ENCODE measurements around the gene WDR54. TPM values are rescaled to one million over a fixed set of nuclear protein-coding genes. Genes with fewer than 3 reads are reported as not detected.

The WDR54 gene
- polyA plus RNA-seq, 1 donor (not counting 4 experiments of a cell fraction or from before 2014, with no cell fraction given), result 35.2 TPM

DNA sequence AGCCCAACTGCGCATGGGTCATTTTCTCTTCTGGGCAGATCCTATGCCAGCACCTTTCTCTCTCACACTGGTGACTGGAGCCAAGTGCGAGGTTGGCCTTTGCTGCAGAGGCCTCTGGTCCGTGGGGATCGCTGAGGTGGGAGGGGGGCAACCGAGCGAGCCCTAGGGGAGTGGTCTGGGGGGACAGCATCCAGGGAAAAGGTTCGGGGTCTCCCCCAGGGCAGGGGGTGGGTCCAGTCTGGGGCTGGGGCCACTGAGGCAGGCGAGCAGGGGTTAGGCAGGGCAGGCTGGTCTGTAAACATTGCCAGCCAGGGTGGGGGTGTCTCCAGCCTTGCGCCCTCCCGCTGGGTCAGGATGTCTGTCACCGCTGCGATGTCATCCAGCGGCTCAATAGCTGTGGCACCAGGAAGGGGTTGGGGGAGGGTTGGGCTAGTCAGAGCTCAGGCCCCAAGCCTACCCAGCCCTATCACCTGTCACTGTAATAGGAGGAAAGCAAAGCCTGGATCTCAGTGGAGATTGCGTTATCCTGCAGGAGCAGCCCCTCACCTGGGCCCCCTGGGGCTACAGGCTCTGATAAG lies 4.7 kb downstream of the WDR54 start:
- dilution Hi-C loops (cut with MboI; ENCODE audit: extremely low pct_ligation_motif_present, low sequenced_read_pairs), result no loop called here
- no peaks in the 10 kb centered on the region for H3K9me3 ChIP-seq (ENCODE audit: control insufficient read depth, low read depth, low read length)
- FAIRE-seq (no peak), DNase-seq (ENCODE audit: low read depth, low spot score) (no peak)
- H3K4me1 ChIP-seq (ENCODE audit: control insufficient read depth, extremely low read depth, insufficient read depth, low read length), result peaks cover 78% of the 10 kb centered on the region
- no peak overlapping the region for H3K4me3 ChIP-seq (ENCODE audit: control insufficient read depth in 2 of 3, extremely low read depth in 1 of 3, insufficient read depth in 2 of 3, low read depth in 1 of 3, low read length in 3 of 3)
- TF ChIP-seq EZH2 (IDR thresholded peaks at IDR 0.05; ENCODE audit: low read length), result no peak
- TF ChIP-seq, protein P1, sequence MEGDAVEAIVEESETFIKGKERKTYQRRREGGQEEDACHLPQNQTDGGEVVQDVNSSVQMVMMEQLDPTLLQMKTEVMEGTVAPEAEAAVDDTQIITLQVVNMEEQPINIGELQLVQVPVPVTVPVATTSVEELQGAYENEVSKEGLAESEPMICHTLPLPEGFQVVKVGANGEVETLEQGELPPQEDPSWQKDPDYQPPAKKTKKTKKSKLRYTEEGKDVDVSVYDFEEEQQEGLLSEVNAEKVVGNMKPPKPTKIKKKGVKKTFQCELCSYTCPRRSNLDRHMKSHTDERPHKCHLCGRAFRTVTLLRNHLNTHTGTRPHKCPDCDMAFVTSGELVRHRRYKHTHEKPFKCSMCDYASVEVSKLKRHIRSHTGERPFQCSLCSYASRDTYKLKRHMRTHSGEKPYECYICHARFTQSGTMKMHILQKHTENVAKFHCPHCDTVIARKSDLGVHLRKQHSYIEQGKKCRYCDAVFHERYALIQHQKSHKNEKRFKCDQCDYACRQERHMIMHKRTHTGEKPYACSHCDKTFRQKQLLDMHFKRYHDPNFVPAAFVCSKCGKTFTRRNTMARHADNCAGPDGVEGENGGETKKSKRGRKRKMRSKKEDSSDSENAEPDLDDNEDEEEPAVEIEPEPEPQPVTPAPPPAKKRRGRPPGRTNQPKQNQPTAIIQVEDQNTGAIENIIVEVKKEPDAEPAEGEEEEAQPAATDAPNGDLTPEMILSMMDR (optimal IDR thresholded peaks at IDR 0.05 in 1 of 3, IDR thresholded peaks at IDR 0.05 in 1 of 3, conservative IDR thresholded peaks at IDR 0.05 in 1 of 3; ENCODE audit: extremely low read depth in 1 of 3, insufficient read depth in 2 of 3, low read length in 3 of 3), result no peak
- H3K9me1 ChIP-seq (ENCODE audit: control insufficient read depth, extremely low read depth, insufficient read depth, low read length), result peaks cover 4% of the 10 kb centered on the region
- H2AFZ ChIP-seq (ENCODE audit: control insufficient read depth, low read length), result no peak overlapping the region
- H3K79me2 ChIP-seq (ENCODE audit: control insufficient read depth, insufficient read depth, low read length), result peaks cover 3% of the 10 kb centered on the region
- H4K20me1 ChIP-seq (ENCODE audit: control insufficient read depth, extremely low read depth, insufficient read depth, low read length), result no peaks in the 10 kb centered on the region
- H3K27ac ChIP-seq (ENCODE audit: control insufficient read depth, insufficient read depth, low read length), result peak overlapping the region; percentile 96
- peak overlapping the region; percentile 73 for H3K4me2 ChIP-seq (ENCODE audit: control insufficient read depth, extremely low read depth, insufficient read depth, low read depth, low read length)
- H3K9ac ChIP-seq (ENCODE audit: control insufficient read depth, extremely low read depth, insufficient read depth, low read length), result peak overlapping the region; percentile 72
- peaks cover 36 to 64% of the 10 kb centered on the region in 2 experiments for H3K36me3 ChIP-seq (ENCODE audit: control insufficient read depth in 2 of 2, extremely low read depth in 1 of 2, insufficient read depth in 2 of 2, low read length in 2 of 2)
- H3K27me3 ChIP-seq (ENCODE audit: control insufficient read depth, extremely low read depth, insufficient read depth, low read length), result no peaks in the 10 kb centered on the region

DNA sequence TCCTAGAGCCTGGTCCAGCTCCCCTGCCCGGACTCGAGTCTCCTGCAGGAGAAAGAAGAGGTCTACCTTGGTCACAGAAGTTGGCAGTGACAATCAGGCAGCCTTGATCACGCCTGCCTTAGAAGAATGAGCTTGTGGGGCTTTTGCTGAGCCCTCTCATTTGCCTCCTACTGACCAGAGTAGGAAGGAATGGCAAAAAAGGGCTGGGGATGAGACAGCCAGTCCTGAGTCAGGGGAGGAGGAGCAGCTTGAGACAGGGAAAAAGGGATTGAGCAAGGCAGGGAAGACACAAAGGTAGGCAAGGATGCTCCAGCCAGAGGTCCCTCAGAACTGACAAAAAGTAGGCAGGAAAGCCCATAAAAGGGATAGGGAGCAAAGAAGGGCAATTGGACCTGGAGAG lies 6.0 kb downstream of the WDR54 start:
- Histone ChIP-seq H3K27me3 (ENCODE audit: control insufficient read depth, extremely low read depth, insufficient read depth, low read length) (no peaks in the 10 kb centered on the region), H3K36me3 (ENCODE audit: control insufficient read depth in 2 of 2, extremely low read depth in 1 of 2, insufficient read depth in 2 of 2, low read length in 2 of 2) (peaks cover 47 to 77% of the 10 kb centered on the region in 2 experiments), H4K20me1 (ENCODE audit: control insufficient read depth, extremely low read depth, insufficient read depth, low read length) (no peaks in the 10 kb centered on the region), H2AFZ (ENCODE audit: control insufficient read depth, low read length) (no peak overlapping the region), H3K9ac (ENCODE audit: control insufficient read depth, extremely low read depth, insufficient read depth, low read length) (no peak overlapping the region), H3K9me3 (ENCODE audit: control insufficient read depth, low read depth, low read length) (no peaks in the 10 kb centered on the region), H3K9me1 (ENCODE audit: control insufficient read depth, extremely low read depth, insufficient read depth, low read length) (peaks cover 4% of the 10 kb centered on the region), H3K4me1 (ENCODE audit: control insufficient read depth, extremely low read depth, insufficient read depth, low read length) (peaks cover 74% of the 10 kb centered on the region), H3K4me3 (ENCODE audit: control insufficient read depth in 2 of 3, extremely low read depth in 1 of 3, insufficient read depth in 2 of 3, low read depth in 1 of 3, low read length in 3 of 3) (no peak overlapping the region), H3K27ac (ENCODE audit: control insufficient read depth, insufficient read depth, low read length) (peak overlapping the region; percentile 96), H3K4me2 (ENCODE audit: control insufficient read depth, extremely low read depth, insufficient read depth, low read depth, low read length) (no peak overlapping the region), H3K79me2 (ENCODE audit: control insufficient read depth, insufficient read depth, low read length) (peaks cover 16% of the 10 kb centered on the region)
- DNase-seq (ENCODE audit: low read depth, low spot score), result no peak
- dilution Hi-C loops (cut with MboI; ENCODE audit: extremely low pct_ligation_motif_present, low sequenced_read_pairs), result no loop called here
- FAIRE-seq, result peak; percentile 71
- no peak for TF ChIP-seq EZH2 (IDR thresholded peaks at IDR 0.05; ENCODE audit: low read length)
- TF ChIP-seq, protein P1 (optimal IDR thresholded peaks at IDR 0.05 in 1 of 3, IDR thresholded peaks at IDR 0.05 in 1 of 3, conservative IDR thresholded peaks at IDR 0.05 in 1 of 3; ENCODE audit: extremely low read depth in 1 of 3, insufficient read depth in 2 of 3, low read length in 3 of 3), result peak in 2 of 3 experiments; percentile 10 to 23
